ENCODE data around the gene B3GALT5. TPM values are rescaled to one million over a fixed set of nuclear protein-coding genes. Genes with fewer than 3 reads are reported as not detected.

The B3GALT5 gene
- total RNA-seq, 1 experiment from 2014 or later, result 1.6 TPM

DNA sequence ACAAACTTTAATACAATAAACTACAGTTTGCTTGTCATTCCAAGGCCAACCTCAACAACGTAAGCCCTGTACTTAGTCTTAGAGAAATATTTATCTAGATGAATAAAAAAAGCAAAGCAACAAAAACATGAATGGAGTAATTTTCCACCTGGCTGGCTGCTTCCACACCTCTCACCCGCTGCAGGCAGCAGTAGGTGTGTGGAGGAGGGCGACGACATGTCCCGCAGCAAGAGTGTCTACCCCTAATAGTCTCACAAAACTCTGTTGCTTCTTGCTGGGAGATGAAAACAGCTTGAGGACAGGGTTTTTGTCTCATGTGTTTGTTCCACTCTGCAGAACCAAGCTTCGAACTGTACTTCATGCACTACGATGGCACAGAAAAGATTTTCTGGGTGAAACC, 83.5 kb downstream of the B3GALT5 start:
- no peak for DNase-seq (ENCODE audit: low read depth)

DNA sequence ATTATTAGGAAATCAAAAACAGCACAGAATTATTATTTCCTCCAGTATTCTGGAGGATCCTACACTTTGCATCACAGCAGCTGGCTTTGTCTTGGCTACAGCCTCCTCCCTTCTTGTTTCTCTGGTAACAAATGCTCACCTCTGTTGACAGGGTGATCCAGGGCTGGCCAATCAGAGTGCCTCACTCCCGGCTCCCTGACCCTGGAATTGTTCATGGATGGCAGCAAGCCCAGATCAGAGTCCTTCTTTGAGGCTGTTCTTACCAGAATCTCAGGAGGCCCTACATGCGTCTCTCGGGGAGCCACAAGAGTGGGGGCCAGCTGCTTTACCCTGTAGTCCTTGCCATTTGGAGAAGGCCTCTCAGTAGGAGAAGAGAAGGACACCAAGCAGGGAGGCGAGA, 83.9 kb downstream of the B3GALT5 start:
- peak; percentile 31 for DNase-seq (ENCODE audit: low read depth)

DNA sequence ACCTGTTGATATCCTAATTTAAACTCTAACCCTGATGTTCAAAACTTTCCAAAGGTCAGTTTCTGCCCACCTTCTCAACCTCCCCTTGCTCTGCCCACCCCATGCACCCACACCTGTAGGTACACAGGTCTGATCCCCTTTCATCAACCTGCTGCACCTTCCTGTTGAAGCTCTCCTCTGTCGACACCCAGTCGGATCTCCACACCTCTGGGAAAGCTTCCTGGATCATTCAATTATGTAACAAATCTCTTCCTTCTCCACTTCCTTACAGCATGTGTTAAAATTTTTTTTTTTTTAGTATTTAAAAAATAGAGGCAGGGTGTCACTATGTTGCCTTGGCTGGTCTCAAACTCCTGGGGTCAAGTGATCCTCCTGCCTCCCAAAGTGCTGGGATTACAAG, 87.6 kb downstream of the B3GALT5 start:
- DNase-seq (ENCODE audit: low read depth), result no peak

DNA sequence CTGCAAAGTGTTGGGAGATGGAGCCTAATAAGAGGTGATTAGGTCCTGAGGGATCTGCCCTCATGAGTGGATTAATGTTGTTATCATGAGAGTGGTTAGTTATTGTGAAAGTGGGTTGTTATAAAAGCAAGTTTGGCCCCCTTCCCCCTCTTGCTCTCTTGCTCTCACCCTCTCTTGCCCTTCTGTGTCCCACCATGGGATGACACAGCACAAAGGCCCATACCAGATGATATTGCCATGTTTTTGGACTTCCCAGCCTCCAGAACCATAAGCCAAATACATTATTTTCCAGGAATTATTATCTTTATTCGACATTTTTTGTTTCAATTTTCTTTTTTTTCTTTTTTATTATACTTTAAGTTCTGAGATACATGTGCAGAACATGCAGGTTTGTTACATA, 90.8 kb downstream of the B3GALT5 start:
- no peak for DNase-seq (ENCODE audit: low read depth)

DNA sequence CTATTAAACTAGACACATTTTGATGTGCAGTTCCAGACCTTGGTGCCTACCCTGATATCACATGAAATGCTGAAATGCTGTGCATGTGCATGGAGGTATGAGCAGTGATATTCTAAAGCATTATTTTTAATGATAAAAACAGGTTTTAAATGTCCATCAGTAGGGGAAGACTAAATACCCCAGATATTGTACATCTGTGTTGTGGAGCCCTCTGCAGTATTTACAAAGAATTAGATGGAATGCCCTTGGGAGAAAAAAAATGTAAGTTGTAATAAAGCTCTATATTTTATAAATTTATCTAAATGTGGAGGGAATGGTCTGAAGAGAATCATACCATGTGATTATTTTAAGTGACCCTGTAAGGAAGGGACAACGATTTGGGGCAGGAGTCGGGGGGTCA, 93.1 kb downstream of the B3GALT5 start:
- DNase-seq (ENCODE audit: low read depth), result peak; percentile 37

DNA sequence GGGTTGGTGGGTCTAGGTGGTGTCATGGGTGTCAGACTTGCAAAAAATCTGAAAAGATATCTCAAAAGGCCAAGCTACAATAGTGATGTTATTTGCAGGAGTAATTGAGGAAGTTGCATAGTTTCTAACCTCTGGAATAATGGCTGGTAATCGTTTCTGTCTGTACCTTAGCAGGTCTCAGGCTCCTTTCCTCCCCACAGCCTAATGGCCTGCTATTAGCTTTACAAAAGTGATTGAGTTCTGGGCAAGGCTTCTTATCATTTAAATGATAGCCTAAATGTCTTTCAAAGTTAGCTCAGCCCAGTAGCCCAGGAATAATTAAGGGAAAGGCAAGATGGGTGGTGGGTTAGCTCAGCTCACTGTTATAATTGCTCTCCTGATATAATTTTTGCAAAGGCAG, 94.6 kb downstream of the B3GALT5 start:
- no peak for DNase-seq (ENCODE audit: low read depth)

DNA sequence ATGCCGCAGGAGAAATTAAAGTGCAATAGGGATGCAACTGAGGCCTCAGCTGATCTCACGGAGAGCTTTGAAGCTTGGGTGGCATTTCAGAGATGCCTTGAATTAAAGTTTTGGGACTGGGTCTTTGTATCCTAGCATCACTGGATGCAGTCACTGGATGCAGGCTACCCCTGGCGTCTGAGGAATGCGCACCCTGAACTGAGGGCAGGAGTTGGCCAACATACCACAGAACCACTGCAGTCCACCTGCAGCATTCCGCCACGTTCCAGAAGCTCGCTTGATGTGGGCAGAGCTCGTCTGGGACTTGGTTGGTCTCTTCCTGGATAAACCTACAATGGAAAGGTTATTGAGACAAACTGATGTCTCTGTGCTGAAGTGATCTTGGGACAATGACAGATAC, 98.1 kb downstream of the B3GALT5 start:
- DNase-seq (ENCODE audit: low read depth), result no peak

DNA sequence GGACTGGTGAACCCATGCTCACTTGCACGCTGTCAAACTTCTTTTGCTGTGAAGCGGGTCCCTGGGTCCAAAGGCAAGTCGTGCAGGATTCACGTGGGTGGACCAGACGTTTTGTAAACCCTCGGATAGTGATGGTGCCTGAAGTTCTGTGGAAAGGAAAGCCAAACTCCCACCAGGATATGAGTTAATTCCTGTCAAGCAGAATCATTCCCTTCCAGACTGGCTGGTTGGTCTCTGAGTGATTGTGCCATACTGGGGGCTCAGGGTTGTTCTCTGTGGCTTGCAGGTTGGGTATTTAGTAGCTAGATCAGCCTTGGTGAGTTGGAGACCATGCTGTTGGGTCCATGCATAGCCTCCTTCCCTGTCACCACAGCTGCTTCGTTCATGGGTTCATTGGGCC, 99.5 kb downstream of the B3GALT5 start:
- no peak for DNase-seq (ENCODE audit: low read depth)

DNA sequence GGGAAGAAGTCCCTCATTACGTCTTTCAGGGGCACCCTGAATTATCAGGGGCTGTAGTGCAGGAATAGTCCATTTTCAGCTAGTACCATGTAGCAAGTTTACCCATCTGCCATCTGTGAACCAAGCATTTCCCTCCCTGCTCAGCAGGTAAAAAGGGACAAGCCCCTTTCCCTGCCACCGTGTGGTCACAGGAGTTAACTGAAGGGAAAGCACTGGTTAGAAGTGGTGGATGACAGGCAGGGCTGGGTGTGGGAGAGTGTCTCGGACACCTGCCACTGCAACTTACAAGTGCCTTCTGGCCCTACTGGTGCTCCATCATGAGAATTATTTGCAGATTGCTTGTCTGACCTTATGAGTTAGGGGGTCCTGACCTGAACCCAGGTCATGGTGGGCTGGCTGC, 100.2 kb downstream of the B3GALT5 start:
- no peak for DNase-seq (ENCODE audit: low read depth)

DNA sequence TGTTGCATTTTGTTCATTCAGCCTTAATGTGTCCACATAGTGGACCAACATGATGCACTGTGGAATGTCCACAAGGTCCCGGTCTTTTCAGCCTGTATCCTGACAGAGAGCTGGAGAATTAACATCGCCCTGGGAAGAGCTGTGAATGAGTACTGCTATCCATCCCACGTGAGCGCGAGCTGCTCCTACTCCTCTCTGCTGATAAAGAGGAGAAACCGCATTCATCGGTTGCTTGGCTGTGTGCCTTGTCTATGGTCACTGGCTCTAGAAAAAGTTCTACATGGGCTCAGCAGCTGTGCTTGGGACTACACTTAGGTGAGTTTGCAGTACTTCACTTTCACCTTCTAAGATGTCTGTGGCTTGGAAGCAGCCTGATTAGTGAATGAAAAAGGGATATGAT, 101.2 kb downstream of the B3GALT5 start:
- DNase-seq (ENCODE audit: low read depth), result no peak

DNA sequence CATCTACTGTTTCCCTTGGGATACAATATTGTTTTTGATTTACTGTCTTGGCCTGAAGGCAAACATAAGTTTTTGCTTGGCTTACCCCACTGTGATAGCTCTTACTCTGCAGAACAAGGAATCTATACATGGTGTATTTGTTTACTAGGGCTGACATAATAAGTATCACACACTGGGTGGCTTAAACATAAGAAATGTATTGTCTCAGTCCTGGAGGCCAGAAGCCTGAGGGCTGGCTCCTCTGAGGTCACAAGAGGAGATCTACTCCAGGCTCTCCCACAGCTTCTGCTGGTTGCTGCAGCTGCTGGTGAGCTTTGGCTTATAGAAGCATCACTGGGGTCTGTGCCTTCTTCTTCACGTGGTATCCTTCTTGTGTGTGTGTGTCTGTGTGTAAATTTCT, 101.6 kb downstream of the B3GALT5 start:
- no peak for DNase-seq (ENCODE audit: low read depth)

DNA sequence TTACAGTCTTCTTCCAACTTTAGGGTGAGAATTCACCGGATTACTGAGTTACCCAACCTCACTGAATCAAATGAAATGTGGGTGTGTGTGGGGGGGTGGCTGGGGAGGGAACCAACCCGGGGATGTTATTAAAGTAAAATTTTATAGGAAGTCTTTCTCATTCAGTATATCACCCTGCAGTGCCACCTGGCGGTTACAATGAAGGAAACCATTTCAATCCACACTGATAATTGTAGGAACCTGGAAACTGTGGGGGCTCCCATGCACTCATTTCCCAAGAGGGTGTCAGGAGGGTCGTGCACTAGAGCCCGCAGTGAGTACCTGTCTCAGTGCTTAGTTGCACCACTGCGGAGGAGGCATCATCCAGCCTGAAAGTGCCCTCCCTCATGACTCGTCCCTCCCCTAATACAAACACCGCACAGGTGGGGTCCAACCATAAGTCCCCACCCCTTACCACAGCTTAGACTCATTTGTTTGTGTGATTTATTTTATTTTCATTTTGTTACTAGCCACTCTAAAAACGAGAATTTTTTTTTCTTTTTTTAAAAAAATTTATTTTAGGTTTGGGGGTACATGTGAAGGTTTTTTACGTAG, 103.2 kb downstream of the B3GALT5 start:
- DNase-seq (ENCODE audit: low read depth), result peak; percentile 36

DNA sequence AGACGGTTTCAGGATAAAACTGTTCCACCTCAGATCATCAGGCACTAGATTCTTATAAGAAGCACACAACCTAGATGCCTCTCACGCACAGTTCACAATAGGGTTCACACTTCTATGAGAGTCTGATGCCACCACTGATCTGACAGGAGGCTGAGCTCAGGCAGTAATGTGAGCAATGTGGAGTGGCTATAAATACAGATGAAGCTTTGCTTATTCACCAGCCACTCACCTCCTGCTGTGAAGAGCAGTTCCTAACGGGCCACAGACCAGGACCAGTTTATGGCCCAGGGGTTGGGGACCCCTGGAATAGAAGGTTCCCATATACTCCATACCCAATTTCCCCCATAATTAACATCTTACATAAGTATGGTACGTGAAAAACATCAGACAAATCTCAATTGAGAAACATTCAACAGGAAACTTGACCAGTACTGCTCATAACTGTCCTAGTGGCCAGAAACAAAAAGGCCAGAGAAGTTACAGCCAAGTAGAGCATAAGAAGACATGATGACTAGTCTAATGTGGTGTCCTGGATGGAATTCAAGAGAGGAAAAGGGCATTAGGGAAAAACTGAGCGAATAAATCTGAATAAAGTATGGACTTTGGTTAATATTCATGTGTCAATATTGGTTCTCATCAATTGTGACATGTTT, 107.5 kb downstream of the B3GALT5 start:
- peak; percentile 34 for DNase-seq (ENCODE audit: low read depth)

DNA sequence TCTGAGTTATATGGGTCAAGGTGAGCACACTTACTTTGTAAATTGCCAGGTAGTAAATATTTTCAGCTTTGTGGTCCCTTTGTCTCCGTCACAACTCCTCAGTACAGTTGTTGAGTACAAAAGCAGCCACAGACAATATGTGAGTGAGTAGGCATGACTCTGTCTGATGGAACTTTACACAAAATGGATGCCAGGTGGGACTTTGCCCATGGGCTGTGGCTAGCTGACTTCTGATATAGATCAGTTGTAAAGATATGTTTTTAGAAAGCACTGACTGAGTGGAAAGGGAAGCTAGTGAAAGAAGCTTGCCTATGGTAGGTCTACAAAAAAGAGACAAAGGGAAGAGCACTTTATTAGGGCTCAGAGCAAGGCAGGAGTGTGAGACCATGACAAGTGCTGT, 109.1 kb downstream of the B3GALT5 start:
- DNase-seq (ENCODE audit: low read depth), result no peak

Other genes starting within 250 kb of the B3GALT5 start
- 0.58 and 0.98 TPM in 2 replicates for gene LCA5L, start 167.2 kb upstream of the B3GALT5 start, total RNA-seq (2014; rRNA removed)
- 2.1 and 4.2 TPM in 2 replicates for gene SH3BGR, start 161.0 kb upstream of the B3GALT5 start, total RNA-seq (2014; rRNA removed)
- gene IGSF5, start 132.2 kb downstream of the B3GALT5 start, total RNA-seq (2014; rRNA removed), result 0.06 and 0.11 TPM in 2 replicates